T-helper 2 cell (primary cell): ENCODE results near the gene TMEM39B.
A peak's percentile ranks its signal among the peaks of the same experiment; 100 is the strongest.
"Not testable (repeated sequence)": the region's sequence is repeated elsewhere in the genome, so short reads cannot be mapped to it uniquely, and the experiment has no call there.

Source experiments
- DNase-seq, 5 experiments: peaks; one replicate each; pipeline versions ENCODE4 v3.0.0 to v3.0.0-alpha.2; 2012 to 2022

The TMEM39B gene

GRCh38 chr1:32113436-32113835 lies 40.7 kb downstream of the TMEM39B start:
- DNase-seq: not testable (repeated sequence)

- peak in 1 of 5 experiments; percentile 36 for DNase-seq
These were observed 41.7 kb downstream of the TMEM39B start for GRCh38 chr1:32114420-32114819.

GRCh38 chr1:32115496-32115895 lies 42.8 kb downstream of the TMEM39B start:
- DNase-seq: no peak

GRCh38 chr1:32116531-32116930 lies 43.8 kb downstream of the TMEM39B start:
- no peak for DNase-seq

GRCh38 chr1:32122151-32122550 lies 49.4 kb downstream of the TMEM39B start:
- peak in 1 of 5 experiments; percentile 58 for DNase-seq

GRCh38 chr1:32123361-32123760 lies 50.6 kb downstream of the TMEM39B start:
- DNase-seq: not testable (repeated sequence)

GRCh38 chr1:32125313-32125712 lies 52.6 kb downstream of the TMEM39B start:
- no peak for DNase-seq

GRCh38 chr1:32126770-32127169 lies 54.0 kb downstream of the TMEM39B start:
- DNase-seq: no peak

GRCh38 chr1:32127409-32128198 lies 54.9 kb downstream of the TMEM39B start:
- DNase-seq: peak in 1 of 5 experiments; percentile 39

- DNase-seq: no peak
These were observed 55.7 kb downstream of the TMEM39B start for GRCh38 chr1:32128479-32128878.

- no peak for DNase-seq
These were observed 56.2 kb downstream of the TMEM39B start for GRCh38 chr1:32128964-32129363.

GRCh38 chr1:32133950-32134280 lies 61.2 kb downstream of the TMEM39B start:
- DNase-seq: not testable (repeated sequence)

- no peak for DNase-seq
These were observed 64.4 kb downstream of the TMEM39B start for GRCh38 chr1:32137111-32137510.

- no peak for DNase-seq
These were observed 66.2 kb downstream of the TMEM39B start for GRCh38 chr1:32138965-32139364.

- peak in 1 of 5 experiments; percentile 19 for DNase-seq
These were observed 69.9 kb downstream of the TMEM39B start for GRCh38 chr1:32142446-32143301.

GRCh38 chr1:32143302-32143695 lies 70.6 kb downstream of the TMEM39B start:
- not testable (repeated sequence) for DNase-seq

GRCh38 chr1:32144033-32144432 lies 71.3 kb downstream of the TMEM39B start:
- DNase-seq: no peak

- not testable (repeated sequence) for DNase-seq
These were observed 75.1 kb downstream of the TMEM39B start for GRCh38 chr1:32147799-32148198.

- no peak for DNase-seq
These were observed 78.1 kb downstream of the TMEM39B start for GRCh38 chr1:32150847-32151246.

GRCh38 chr1:32151319-32151787 lies 78.6 kb downstream of the TMEM39B start:
- DNase-seq: no peak
